ES-I3 (cell line): ENCODE results near the gene SH3GL1.
A peak's percentile ranks its signal among the peaks of the same experiment; 100 is the strongest.

ENCODE experiments used
- H3K36me3 ChIP-seq: 2 replicates; pipeline ENCODE4 v1.6.1; 2013; ENCODE audit warnings: mild to moderate bottlenecking, low read length, control low read depth, moderate library complexity; ENCODE audit not compliant: insufficient read depth
- H3K4me1 ChIP-seq: 2 replicates; pipeline ENCODE4 v1.6.1; 2013; ENCODE audit warnings: mild to moderate bottlenecking, control low read depth, low read length; ENCODE audit not compliant: insufficient read depth
- H3K9ac ChIP-seq: 2 replicates; pipeline ENCODE4 v1.6.1; 2013; ENCODE audit warnings: low read depth, mild to moderate bottlenecking, low read length, moderate library complexity
- H3K9me3 ChIP-seq: 2 replicates; pipeline ENCODE4 v1.6.1; 2013; ENCODE audit warnings: mild to moderate bottlenecking, low read length, moderate library complexity; ENCODE audit not compliant: control insufficient read depth, insufficient read depth

Gene SH3GL1

DNA sequence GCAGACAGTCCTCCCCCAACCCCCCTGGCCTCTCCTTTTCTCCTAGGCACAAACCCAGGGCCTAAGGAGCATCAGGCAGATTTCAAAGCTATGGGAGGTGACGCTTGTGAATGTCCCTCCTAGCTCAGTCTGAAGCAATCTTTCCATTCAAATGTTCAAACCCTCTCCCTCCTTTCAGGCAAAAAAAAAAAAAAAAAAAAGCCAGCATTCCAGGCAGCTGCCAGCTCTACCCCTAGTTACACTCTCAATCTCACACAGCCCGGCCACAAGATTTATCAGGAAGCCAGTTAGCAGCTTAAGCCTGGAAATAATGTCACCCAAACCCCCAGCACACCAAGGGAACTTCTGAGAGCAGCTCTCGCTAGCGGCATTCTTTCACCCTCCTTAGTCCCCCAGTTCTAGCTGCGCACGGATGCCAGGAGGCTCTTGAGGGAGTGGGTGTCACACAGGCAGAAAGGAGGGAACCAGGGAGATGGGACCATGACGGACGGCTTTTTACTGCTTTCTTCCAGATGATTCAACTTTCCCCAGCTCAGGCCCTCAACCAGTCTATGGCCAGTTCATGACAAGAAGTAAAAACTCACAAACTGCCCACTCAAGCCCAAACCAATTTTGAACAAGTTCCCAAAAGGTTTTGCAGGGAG lies 6.3 kb downstream of the SH3GL1 start:
- H3K36me3 ChIP-seq, result no peaks in the 10 kb centered on the region; the same call in 1 of the 2 replicates
- H3K4me1 ChIP-seq, result peaks cover 32% of the 10 kb centered on the region
- peak overlapping the region; percentile 24; the same call in 1 of the 2 replicates for H3K9ac ChIP-seq
- no peaks in the 10 kb centered on the region for H3K9me3 ChIP-seq

DNA sequence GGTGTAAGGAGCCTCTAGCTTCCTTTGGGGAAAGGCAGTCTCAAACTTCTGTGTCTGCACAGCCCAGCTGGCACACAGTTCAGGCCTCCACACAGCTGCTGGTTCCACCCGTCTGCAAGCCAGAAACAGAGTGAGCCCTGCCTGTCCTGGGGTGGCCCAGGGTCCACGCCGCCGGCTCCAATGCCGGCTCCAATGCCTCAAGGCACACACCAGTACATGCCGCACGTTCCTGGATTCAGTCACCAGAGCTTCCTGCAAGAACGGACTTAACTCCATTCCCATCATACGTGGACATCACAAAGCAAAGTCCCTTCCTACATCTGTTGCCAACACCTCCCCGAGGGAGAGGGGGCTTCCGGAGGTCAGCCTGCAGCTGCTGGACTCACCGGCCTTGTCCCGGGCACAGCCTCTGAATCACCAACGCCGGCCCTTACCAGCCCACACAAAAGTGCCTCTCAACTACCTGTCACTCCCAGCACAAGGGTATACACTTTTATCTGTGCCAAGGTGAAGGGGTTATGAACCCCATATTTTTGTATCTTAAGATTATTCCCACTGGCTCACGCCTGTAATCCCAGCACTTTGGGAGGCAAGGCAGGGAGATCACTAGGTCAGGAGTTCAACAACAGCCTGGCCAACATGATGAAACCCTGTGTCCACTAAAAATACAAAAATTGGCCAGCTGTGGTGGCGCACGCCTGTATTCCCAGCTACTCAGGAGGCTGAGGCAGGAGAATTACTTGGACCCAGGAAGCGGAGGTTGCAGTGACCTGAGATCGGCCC lies 8.5 kb downstream of the SH3GL1 start:
- H3K4me1 ChIP-seq, result peaks cover 38% of the 10 kb centered on the region
- H3K9me3 ChIP-seq, result no peaks in the 10 kb centered on the region
- H3K9ac ChIP-seq, result no peak overlapping the region
- no peaks in the 10 kb centered on the region; the same call in 1 of the 2 replicates for H3K36me3 ChIP-seq

DNA sequence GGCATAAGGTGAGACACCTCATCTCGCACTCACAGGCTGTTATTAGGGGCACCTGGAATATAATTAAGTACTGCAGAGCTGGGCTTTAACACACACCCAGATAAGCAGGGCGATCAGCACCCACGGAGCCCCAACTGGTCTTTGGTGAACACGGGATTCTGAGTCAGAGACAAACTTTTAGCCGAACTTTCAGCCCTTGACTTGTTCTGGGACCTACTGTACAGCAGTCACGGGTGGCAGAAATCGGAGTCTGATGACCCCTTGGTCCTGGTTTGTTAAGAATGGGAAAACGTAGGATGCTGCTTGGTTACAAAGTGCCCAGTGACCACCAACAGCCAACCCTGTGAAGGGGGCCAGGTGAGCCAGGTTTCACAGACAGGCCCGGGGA lies 9.0 kb downstream of the SH3GL1 start:
- Histone ChIP-seq H3K9me3 (no peaks in the 10 kb centered on the region), H3K36me3 (no peaks in the 10 kb centered on the region), H3K9ac (no peak overlapping the region), H3K4me1 (peaks cover 38% of the 10 kb centered on the region)

DNA sequence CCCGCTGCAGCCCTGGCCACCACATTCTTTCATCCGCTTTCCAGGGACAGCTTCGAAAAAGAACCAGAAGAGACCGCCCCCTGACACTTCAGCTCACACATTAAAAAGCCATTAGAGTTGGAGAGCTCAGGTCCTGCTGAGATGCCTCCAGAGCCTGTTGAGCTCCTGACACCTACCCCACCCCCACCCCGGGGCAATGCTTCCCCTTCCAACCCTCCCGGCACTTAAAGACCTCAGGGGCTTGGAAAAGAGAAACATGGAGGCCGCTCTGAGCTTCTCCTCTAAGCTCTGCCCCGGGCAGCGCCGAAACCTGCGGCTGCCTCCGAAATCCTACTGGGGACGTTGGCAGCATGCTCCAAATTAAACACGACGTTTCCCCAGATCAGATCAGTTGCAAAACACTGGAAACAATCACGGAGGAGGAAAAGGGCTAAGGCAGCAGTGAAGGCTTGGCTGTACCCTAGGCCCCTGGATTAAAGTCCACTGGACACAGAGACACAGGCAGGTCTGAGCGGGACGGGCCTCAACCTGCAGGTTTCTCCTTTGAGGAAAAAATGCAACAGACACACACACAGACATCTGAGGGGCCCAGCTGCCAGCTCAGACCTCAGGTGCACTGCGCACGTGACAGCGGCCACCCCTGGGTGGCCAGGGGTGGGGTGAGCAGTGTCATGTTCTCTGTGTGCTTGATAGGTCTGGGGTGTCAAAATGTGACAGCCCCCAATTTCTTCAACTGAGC lies 9.6 kb downstream of the SH3GL1 start:
- Histone ChIP-seq H3K9me3 (no peaks in the 10 kb centered on the region), H3K9ac (no peak overlapping the region), H3K36me3 (no peaks in the 10 kb centered on the region), H3K4me1 (peaks cover 38% of the 10 kb centered on the region)

DNA sequence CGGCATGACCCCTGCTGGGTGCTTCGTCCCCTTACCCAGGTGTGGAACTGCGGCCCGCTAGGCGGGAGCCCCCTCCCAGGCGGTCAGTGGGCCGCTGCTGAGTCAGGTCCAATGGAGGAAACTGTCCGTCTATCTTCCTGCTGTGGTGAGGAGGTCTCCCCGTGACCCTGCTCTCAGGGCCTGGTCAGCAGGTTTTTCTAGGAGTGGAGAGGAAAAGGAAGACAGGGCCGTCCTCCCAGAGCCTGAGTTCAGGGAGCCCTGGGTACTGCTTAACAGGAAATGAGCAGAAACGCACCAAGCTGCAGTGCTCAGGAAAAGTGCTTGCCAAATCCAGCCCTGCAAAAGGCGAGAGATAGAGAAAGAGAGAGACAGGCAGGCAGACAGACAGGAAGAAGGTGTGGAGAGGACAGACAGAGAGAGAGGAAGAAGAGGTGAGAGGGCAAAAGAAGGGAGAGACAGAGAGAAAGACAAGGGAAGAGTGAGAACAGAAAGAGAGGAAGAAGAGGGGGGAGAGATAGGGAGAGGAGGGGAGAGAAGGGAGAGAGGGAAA lies 10.3 kb downstream of the SH3GL1 start:
- no peaks in the 10 kb centered on the region for H3K9me3 ChIP-seq
- H3K4me1 ChIP-seq, result peaks cover 38% of the 10 kb centered on the region
- H3K36me3 ChIP-seq, result no peaks in the 10 kb centered on the region
- H3K9ac ChIP-seq, result no peak overlapping the region

DNA sequence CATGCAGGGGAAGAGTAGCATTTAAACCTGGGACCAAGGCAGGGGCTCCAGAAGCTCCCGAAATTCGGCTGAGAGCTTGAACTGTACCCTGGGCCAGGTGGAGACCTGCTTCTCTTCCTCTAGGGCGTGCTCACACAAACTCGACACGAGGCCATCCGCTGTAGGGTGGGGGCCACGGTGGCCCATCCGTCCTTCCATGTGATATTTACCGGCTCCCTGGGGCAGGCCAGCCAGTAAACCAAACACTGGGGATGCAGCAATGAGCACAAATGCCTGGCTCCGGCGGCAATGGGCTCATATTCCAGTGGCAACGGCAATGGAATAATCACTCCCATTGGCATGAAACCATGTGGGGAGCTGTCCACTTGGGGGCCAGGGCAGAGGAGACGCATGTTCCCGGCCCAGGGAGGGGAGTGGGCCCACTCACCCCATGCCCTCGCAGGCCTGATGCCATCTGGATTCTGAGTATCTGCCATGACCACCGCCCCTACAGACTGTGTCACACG lies 10.8 kb downstream of the SH3GL1 start:
- H3K36me3 ChIP-seq, result no peaks in the 10 kb centered on the region
- no peak overlapping the region for H3K9ac ChIP-seq
- H3K4me1 ChIP-seq, result peaks cover 38% of the 10 kb centered on the region
- H3K9me3 ChIP-seq, result no peaks in the 10 kb centered on the region

DNA sequence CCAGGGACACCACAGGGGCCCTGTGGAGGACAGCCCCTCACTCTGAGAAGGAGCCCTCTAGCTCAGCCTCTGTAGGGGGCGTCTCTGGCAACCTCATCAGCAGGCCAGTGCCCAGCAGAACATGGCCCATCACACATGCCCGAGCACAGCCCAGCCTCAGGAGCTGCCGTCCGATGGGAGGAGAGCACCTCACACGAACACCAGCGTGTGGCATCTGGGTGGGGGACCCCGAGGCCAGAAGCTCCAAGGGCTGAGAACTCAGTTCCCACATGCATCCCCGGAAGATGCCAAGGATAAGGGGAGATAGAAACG lies 11.3 kb downstream of the SH3GL1 start:
- Histone ChIP-seq H3K9me3 (no peaks in the 10 kb centered on the region), H3K36me3 (no peaks in the 10 kb centered on the region), H3K4me1 (peaks cover 33% of the 10 kb centered on the region), H3K9ac (no peak overlapping the region)

DNA sequence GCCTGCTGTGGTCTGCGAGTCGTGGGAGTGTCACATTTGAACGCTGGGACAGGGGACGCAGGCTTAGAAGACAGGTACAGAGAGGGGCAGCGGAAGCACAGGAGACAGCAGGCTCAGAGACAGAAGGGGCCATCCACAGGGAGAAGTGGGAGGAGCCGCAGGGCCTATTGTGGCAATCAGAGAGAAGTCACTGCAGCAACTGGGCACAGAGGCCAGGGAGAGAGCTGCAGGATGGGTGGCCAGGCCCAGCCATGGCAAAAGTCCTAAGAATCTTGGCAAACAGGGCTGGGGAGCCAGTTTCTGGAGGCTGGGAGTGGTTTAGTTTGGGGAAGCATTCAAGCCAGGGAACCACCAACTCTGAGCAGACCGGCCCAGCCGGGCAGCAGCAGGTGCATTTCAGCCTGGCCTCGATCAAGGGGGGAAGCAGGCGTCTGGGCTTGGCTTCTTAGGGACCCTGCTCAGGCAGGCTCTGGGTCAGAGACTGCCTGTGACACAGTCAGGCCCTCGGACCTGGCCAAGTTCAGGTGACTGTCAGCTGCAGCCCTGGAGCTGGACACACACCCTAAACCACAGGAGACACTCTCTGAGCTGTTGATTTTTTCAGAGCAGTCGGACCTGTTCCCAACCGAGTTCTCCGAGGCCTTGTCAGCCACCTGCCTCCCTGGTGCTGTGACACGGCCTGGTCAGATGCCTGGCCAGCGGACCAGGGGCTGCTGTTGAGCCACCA lies 11.8 kb downstream of the SH3GL1 start:
- Histone ChIP-seq H3K4me1 (peaks cover 32% of the 10 kb centered on the region), H3K36me3 (no peaks in the 10 kb centered on the region), H3K9ac (no peak overlapping the region), H3K9me3 (no peaks in the 10 kb centered on the region)

DNA sequence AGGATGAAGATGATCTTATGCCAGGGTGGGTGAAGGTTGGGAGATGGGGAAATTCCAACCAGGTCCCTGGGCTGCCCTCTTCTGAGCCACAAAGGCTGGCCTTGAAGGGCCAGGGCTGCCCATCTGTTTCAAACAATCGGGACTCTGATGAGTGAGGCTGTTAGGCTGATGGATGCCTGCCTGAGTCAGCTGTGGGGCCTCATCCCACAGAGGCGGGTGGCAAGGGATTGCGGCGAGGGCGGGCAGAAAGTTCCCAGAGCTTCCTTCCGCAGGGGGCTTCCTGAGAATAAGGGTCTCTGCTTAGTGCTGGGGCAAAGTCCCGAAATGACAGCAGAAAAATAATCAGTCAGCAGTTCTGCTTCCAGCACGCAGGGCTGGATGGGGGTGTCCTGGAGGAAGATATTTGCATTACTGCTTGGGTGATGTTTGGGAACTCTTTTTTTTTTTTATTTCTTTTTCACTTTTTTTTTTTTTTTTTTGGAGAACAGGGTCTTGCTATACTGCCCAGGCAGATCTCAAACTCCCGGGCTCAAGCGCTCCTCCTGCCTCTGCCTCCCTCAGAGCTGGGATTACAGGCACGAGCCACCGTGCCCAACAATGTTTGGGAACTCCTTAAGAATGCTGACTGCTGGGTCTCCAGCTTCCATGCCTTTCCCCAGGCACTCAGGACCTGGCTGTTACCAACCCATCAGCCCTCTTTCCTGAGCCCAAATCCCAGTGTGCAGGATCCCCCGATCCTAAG lies 14.1 kb downstream of the SH3GL1 start:
- Histone ChIP-seq H3K4me1 (peaks cover 22% of the 10 kb centered on the region), H3K36me3 (no peaks in the 10 kb centered on the region), H3K9me3 (no peaks in the 10 kb centered on the region), H3K9ac (no peak overlapping the region)

DNA sequence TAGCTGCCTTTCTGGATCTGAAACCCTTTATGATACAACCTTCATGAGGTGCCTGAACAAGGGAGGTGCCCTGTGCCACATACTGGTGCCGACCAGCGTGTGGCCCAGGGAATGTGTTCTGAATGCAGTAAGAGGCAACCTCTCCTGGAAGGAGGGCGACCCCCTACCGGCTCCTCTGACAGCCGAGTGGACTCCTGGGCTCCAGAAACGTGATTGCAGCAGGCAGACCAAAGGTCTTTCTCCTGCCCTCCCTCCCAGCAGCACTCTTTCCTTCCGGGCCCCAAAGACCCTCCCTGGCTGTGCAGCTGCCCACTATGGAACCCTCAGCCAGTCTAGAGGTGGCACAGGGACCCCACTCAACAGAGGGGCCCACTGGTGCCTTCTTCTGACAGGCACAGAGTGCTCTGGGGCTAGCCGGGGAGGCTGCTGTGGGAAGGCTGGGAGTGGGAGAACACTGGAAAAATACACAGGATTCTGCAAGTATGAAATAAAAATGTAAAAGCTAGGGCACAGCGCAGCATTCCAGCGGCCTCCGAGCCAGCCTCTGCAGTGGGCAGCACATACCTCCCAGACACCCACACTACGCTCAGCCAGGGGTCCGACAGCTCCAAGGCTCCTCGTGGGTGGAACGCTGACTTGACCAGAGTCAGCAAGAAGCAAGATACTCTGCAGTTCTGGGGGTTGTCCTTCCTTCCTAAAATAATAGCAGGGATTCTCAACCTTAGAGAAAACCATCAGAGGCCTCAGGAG lies 14.9 kb downstream of the SH3GL1 start:
- Histone ChIP-seq H3K9me3 (no peaks in the 10 kb centered on the region), H3K36me3 (no peaks in the 10 kb centered on the region), H3K4me1 (peaks cover 18% of the 10 kb centered on the region; the same call in 1 of the 2 replicates), H3K9ac (no peak overlapping the region)

DNA sequence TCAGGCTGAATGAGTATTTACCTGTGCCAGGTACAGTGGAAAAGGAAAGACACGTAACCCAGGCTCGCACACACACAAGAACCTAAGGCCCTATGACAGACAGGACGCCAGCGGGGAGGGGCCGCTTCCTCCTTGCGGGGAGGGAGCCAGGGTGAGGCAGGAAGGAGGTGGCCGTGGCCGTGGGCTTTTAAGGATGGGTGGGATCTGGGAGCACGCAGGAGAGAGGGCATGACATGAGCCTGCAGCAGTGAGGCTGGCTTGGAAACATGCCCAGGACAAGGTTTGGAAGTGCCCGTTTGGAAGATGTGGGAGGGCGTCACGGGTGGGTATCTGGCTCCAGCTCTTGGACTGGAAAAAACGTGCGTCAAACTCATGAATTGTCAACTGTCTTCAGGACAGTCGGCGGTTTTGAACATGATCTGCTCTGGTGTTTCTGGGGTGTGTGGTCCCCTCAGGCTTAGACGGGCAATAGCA lies 20.1 kb downstream of the SH3GL1 start:
- Histone ChIP-seq H3K4me1 (peaks cover 36% of the 10 kb centered on the region), H3K9me3 (no peaks in the 10 kb centered on the region), H3K9ac (no peak overlapping the region), H3K36me3 (no peaks in the 10 kb centered on the region)

DNA sequence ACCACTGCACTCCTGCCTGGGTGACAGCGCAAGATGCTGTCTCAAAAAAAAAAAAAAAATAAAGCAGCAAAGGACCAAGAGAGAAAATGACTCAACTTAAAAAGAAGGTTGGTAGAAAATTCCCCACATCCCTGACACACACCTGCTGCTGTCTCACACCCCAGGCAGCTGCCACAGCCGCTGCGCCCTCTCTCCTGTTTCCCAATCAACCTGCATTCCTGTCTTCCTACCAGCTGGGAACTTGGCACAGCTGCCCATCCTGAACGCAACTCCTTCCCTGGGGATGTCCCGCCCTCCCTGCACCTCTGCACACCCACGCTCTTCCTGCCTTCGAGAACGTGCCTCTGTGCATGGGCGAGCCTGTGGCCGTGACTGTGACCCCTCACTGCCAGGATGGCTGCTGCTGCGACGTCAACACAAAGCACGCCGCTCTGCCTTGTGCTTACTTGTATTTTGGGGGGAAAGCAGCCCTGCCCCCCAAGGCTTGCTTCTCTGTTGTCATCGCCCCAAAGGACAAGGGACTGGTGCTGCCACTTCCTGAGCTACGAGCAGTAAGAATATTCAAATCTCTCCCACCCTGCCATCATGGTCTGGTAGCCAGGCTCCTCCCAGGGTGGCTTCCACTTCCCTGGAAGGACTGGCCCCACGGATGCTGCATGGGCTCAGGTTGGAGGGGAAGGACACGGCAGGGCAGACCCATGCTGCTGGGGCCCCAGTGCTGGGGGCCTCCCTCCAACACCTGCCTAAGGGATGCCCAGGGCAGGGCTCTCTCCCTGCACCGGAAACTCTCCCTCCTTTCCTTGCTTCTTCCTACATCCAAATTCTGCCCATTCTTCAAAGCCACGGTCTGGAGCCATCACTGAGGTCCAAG lies 20.7 kb downstream of the SH3GL1 start:
- H3K4me1 ChIP-seq, result peaks cover 43% of the 10 kb centered on the region
- no peak overlapping the region for H3K9ac ChIP-seq

More for the DNA sequence above, 20.7 kb downstream of the SH3GL1 start:
- H3K9me3 ChIP-seq, result no peaks in the 10 kb centered on the region
- H3K36me3 ChIP-seq, result no peaks in the 10 kb centered on the region
